ENCODE data around the gene E2F7. TPM values are rescaled to one million over a fixed set of nuclear protein-coding genes. Genes with fewer than 3 reads are reported as not detected.

E2F7 gene
- total RNA-seq, 1 donor from 2014 or later: 2.6 TPM

DNA sequence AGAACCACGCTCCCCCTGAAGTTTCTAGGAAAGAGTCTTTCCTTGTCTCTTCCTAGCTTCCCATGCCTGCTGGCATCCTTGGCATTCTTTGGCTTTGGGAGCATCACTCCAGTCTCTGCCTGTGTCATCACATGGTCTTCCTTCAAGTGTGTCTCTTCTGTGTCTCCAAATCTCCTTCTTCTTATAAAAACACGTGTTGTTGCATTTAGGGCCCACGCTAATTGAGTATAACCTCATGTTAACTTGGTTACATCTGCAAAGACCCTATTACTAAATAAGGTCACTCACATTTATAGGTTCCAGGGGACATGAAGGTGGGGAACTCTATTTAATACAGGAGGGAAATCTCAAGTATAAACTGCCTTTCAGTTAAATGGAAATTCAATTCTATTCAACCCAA is 63.0 kb downstream of the E2F7 start:
- TF ChIP-seq CTCF (IDR thresholded peaks at IDR 0.05): no peak
- Mint-ChIP-seq H3K9me3 (ENCODE audit: unreplicated experiment) (peaks cover 5% of the 10 kb centered on the region), H3K4me1 (ENCODE audit: unreplicated experiment) (peaks cover 4% of the 10 kb centered on the region), H3K4me3 (ENCODE audit: unreplicated experiment) (no peak overlapping the region), H3K27ac (ENCODE audit: unreplicated experiment) (no peak overlapping the region), H3K36me3 (ENCODE audit: unreplicated experiment) (no peaks in the 10 kb centered on the region), H3K27me3 (ENCODE audit: unreplicated experiment) (peaks cover 8% of the 10 kb centered on the region)
- no peak for DNase-seq (ENCODE audit: extremely low spot score, unreplicated experiment)

GRCh38 chr12:77001276-77001675 is 64.1 kb downstream of the E2F7 start:
- peaks cover 8% of the 10 kb centered on the region for H3K27me3 Mint-ChIP-seq (ENCODE audit: unreplicated experiment)
- DNase-seq (ENCODE audit: extremely low spot score, unreplicated experiment): no peak
- no peak overlapping the region for H3K4me3 Mint-ChIP-seq (ENCODE audit: unreplicated experiment)
- H3K36me3 Mint-ChIP-seq (ENCODE audit: unreplicated experiment): no peaks in the 10 kb centered on the region
- H3K4me1 Mint-ChIP-seq (ENCODE audit: unreplicated experiment): peaks cover 4% of the 10 kb centered on the region
- H3K9me3 Mint-ChIP-seq (ENCODE audit: unreplicated experiment): peaks cover 5% of the 10 kb centered on the region
- H3K27ac Mint-ChIP-seq (ENCODE audit: unreplicated experiment): no peak overlapping the region
- TF ChIP-seq CTCF (IDR thresholded peaks at IDR 0.05): no peak

DNA sequence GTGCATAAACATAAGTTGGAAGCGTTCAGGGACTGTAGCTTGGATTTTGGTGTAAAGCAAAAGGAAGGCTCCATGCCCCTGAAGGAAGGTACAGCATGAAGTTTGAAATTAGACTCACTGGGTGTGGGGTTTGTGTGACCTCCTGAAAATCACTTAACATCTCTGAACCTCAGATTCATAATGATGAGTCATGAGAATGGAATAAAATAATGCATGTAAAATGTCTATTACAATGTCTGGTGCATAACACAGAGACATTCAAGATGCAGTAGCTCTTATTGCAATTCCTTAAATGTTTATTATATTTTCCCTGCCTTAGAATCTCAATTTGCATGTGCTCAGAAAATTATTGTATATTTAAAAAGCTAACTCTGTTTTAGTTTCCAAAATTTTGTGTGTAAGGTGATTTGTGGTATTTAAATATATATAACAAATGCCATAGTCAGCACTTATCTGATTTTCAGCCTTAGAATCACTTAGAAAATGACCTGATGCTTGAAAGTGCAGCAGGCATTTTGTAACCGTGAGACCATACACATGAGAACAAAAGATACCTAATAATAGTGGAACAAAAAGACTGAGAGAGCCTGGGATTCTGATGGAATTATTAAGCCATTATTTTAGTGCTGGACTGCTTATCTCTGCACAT is 66.3 kb downstream of the E2F7 start:
- Mint-ChIP-seq H3K27ac (ENCODE audit: unreplicated experiment) (no peak overlapping the region), H3K36me3 (ENCODE audit: unreplicated experiment) (no peaks in the 10 kb centered on the region), H3K4me3 (ENCODE audit: unreplicated experiment) (no peak overlapping the region), H3K4me1 (ENCODE audit: unreplicated experiment) (peaks cover 4% of the 10 kb centered on the region), H3K27me3 (ENCODE audit: unreplicated experiment) (peaks cover 10% of the 10 kb centered on the region), H3K9me3 (ENCODE audit: unreplicated experiment) (peaks cover 5% of the 10 kb centered on the region)
- DNase-seq (ENCODE audit: extremely low spot score, unreplicated experiment): no peak
- no peak for TF ChIP-seq CTCF (IDR thresholded peaks at IDR 0.05)

GRCh38 chr12:76998386-76998785 is 67.0 kb downstream of the E2F7 start:
- Mint-ChIP-seq H3K27ac (ENCODE audit: unreplicated experiment) (no peak overlapping the region), H3K4me3 (ENCODE audit: unreplicated experiment) (no peak overlapping the region), H3K4me1 (ENCODE audit: unreplicated experiment) (peaks cover 4% of the 10 kb centered on the region), H3K36me3 (ENCODE audit: unreplicated experiment) (no peaks in the 10 kb centered on the region), H3K9me3 (ENCODE audit: unreplicated experiment) (peaks cover 9% of the 10 kb centered on the region), H3K27me3 (ENCODE audit: unreplicated experiment) (peaks cover 10% of the 10 kb centered on the region)
- TF ChIP-seq CTCF (IDR thresholded peaks at IDR 0.05): no peak
- no peak for DNase-seq (ENCODE audit: extremely low spot score, unreplicated experiment)

DNA sequence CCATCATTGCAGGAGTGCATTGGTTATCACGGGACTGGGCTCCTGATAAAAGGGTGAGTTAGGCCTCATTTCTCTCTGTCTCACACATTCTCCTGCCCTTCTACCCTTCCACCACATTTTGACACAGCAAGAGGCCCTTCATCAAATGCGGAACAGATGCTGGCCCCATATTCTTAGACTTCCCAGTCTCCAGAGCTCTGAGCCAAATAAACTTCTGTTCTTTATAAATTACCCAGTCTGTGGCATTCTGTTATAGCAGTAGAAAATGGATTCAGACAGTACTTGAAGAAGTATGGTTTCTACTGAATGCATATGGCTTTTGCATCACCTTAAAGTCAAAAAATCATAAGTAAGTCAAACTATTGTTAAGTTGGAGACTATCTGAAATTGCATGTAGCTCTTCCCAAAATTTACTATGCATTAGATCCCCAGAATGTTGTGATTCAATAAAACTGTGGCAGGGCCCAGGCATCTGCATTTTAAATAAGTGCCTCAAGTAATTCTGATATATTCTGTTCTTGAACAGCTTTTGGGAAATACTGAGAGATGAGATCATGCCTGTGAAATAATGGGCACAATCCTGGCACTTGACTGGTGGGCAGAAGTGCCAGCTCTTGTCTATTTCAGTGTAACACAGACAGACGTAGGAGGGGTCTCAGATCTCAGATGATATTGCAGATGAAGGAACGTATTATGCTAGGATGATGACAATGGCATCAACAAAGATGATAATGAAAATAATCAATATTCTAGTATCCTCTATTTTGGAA is 68.2 kb downstream of the E2F7 start:
- Mint-ChIP-seq H3K27ac (ENCODE audit: unreplicated experiment) (no peak overlapping the region), H3K36me3 (ENCODE audit: unreplicated experiment) (no peaks in the 10 kb centered on the region)

More for the DNA sequence above, 68.2 kb downstream of the E2F7 start:
- Mint-ChIP-seq H3K9me3 (ENCODE audit: unreplicated experiment) (peaks cover 11% of the 10 kb centered on the region), H3K4me1 (ENCODE audit: unreplicated experiment) (peaks cover 4% of the 10 kb centered on the region), H3K27me3 (ENCODE audit: unreplicated experiment) (peaks cover 10% of the 10 kb centered on the region), H3K4me3 (ENCODE audit: unreplicated experiment) (no peak overlapping the region)
- no peak for DNase-seq (ENCODE audit: extremely low spot score, unreplicated experiment)
- no peak for TF ChIP-seq CTCF (IDR thresholded peaks at IDR 0.05)
